DOHH2 (cell line): ENCODE data around the gene ADARB1.

Experiments
- H3F3A ChIP-seq: fragments of 200-600 bp; sonication (generic), shearing (Covaris generic); 2 replicates; pipeline ENCODE4 v1.6.0; 2016; ENCODE audit warnings: antibody characterized with exemption, mild to moderate bottlenecking; ENCODE audit not compliant: control insufficient read depth, insufficient read depth
- H3K27ac ChIP-seq: fragments of 200-600 bp; sonication (generic); 2 replicates; pipeline ENCODE4 v1.5.1; 2014; ENCODE audit warnings: low read depth, mild to moderate bottlenecking, low read length, moderate library complexity
- H3K27me3 ChIP-seq: fragments of 200-600 bp; sonication (generic); 2 replicates; pipeline ENCODE4 v1.6.1; 2014; ENCODE audit warnings: mild to moderate bottlenecking, low read length, mixed read lengths; ENCODE audit not compliant: control insufficient read depth
- H3K36me3 ChIP-seq: fragments of 200-600 bp; sonication (generic); 2 replicates; pipeline ENCODE4 v1.6.1; 2014; ENCODE audit warnings: mild to moderate bottlenecking, low read length, moderate library complexity, mixed read lengths; ENCODE audit not compliant: control insufficient read depth
- H3K4me1 ChIP-seq: fragments of 200-600 bp; sonication (generic); 2 replicates; pipeline ENCODE4 v1.6.1; 2014; ENCODE audit warnings: mild to moderate bottlenecking, low read length, mixed read lengths; ENCODE audit not compliant: control insufficient read depth
- H3K4me2 ChIP-seq: fragments of 200-600 bp; sonication (generic); 2 replicates; pipeline ENCODE4 v1.6.0; 2014; ENCODE audit warnings: mild to moderate bottlenecking, low read length, moderate library complexity
- H3K4me3 ChIP-seq: fragments of 200-600 bp; sonication (generic); 2 replicates; pipeline ENCODE4 v1.5.1; 2014; ENCODE audit warnings: mild to moderate bottlenecking, low read length, mixed read lengths
- H3K79me2 ChIP-seq: fragments of 200-600 bp; sonication (generic); 2 replicates; pipeline ENCODE4 v1.6.1; 2014; ENCODE audit warnings: mild to moderate bottlenecking, low read length, mixed read lengths; ENCODE audit not compliant: control insufficient read depth
- H3K9me2 ChIP-seq: fragments of 200-600 bp; sonication (generic); replicated peaks from 2 replicates; pipeline ENCODE4 v1.6.1; 2014; ENCODE audit warnings: mild to moderate bottlenecking, low read length, mixed read lengths; ENCODE audit not compliant: control insufficient read depth
- H3K9me3 ChIP-seq: fragments of 200-600 bp; sonication (generic); 2 replicates; pipeline ENCODE4 v1.6.1; 2014; ENCODE audit warnings: antibody characterized with exemption, low read length, mixed read lengths; ENCODE audit not compliant: control insufficient read depth, insufficient read depth
- H4K20me1 ChIP-seq: fragments of 200-600 bp; sonication (generic); 2 replicates; pipeline ENCODE4 v1.6.0; 2014; ENCODE audit warnings: low read depth, mild to moderate bottlenecking, antibody characterized with exemption, low read length, moderate library complexity; ENCODE audit not compliant: control insufficient read depth, insufficient read depth
- EZH2phosphoT487 ChIP-seq: fragments of 200-600 bp; sonication (generic); IDR thresholded peaks from 2 replicates; pipeline ENCODE4 v1.6.1; 2017; ENCODE audit warnings: borderline replicate concordance, mild to moderate bottlenecking, antibody characterized with exemption, low read length, moderate library complexity, mixed read lengths
- TF ChIP-seq, protein P1 (sequence below): fragments of 200-600 bp; sonication (generic); IDR thresholded peaks from one replicate; pipeline ENCODE4 v1.5.1; 2014; ENCODE audit warnings: antibody characterized with exemption, mild to moderate bottlenecking, low read depth, low read length; ENCODE audit not compliant: poor library complexity, severe bottlenecking

Gene ADARB1

DNA sequence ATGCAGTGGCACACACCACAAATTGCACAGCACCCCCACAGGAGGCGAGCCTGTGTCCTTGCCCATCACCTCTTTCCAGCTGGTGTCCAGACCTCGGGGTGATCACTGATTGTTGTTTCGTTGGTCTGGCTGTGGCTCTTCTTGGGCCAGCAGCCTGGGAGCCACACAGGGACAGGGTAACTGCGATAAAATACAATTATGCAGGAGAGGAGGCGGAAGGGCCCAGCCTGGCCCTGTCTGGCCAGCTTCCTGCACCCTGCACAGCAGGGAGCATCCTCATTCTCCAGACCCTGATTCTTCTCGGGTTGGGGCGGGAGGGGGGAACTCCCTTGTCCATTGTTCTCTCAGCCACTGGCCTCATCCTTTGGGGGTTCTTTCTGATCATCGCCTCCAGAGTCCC is 83.6 kb downstream of the ADARB1 start:
- TF ChIP-seq, protein P1, sequence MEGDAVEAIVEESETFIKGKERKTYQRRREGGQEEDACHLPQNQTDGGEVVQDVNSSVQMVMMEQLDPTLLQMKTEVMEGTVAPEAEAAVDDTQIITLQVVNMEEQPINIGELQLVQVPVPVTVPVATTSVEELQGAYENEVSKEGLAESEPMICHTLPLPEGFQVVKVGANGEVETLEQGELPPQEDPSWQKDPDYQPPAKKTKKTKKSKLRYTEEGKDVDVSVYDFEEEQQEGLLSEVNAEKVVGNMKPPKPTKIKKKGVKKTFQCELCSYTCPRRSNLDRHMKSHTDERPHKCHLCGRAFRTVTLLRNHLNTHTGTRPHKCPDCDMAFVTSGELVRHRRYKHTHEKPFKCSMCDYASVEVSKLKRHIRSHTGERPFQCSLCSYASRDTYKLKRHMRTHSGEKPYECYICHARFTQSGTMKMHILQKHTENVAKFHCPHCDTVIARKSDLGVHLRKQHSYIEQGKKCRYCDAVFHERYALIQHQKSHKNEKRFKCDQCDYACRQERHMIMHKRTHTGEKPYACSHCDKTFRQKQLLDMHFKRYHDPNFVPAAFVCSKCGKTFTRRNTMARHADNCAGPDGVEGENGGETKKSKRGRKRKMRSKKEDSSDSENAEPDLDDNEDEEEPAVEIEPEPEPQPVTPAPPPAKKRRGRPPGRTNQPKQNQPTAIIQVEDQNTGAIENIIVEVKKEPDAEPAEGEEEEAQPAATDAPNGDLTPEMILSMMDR = no peak
- TF ChIP-seq EZH2phosphoT487 = no peak

DNA sequence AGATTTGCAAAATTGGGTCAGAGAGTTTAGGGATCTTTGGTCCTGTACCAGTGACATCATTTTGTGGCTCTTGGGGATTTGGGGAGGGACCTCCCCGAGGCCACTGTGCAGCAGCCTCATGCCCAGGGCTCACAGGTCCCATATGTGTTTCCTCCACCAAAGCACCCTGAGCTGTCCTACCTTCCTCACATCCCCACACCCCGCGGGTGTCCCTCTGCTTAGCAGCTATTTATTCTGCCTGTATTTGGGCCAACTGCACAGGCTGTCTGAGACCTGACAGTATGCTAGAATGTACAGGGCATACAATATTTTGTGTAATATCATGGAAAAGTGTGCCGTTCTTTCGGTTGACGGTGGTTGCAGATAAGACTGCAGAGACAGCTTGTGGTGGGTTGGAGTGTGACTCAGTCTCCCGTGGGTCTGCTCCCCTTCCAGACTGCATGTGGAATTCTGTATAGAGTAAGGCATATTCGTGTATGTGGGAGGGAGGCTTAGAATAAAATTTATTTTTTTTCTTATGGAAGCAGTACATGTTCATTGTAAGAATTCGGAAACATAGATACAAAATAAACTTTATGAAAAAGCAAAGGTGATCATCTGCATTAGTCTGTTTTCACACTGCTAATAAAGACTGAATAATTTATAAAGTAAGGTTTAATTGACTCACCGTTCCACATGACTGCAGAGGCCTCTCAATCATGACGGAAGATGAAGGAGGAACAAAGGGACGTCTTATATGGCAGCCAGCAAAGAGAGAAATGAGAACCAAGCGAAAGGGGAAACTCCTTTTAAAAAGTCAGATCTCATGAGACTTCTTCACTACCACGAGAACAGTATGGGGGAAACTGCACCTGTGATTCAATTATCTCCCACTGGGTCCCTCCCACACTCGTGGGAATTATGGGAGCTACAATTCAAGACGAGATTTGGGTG is 84.4 kb downstream of the ADARB1 start:
- Histone ChIP-seq H3F3A (no peaks in the 10 kb centered on the region), H3K4me2 (no peak overlapping the region), H3K4me1 (no peaks in the 10 kb centered on the region), H3K9me3 (no peaks in the 10 kb centered on the region), H3K27me3 (peaks cover 3% of the 10 kb centered on the region), H3K9me2 (no peaks in the 10 kb centered on the region), H4K20me1 (no peaks in the 10 kb centered on the region), H3K4me3 (no peak overlapping the region), H3K27ac (no peak overlapping the region), H3K36me3 (no peaks in the 10 kb centered on the region), H3K79me2 (no peaks in the 10 kb centered on the region)
- TF ChIP-seq, protein P1 = no peak
- no peak for TF ChIP-seq EZH2phosphoT487

More for the DNA sequence above, 83.6 kb downstream of the ADARB1 start:
- Histone ChIP-seq H3K27me3 (peaks cover 9% of the 10 kb centered on the region), H4K20me1 (no peaks in the 10 kb centered on the region), H3K36me3 (no peaks in the 10 kb centered on the region), H3F3A (no peaks in the 10 kb centered on the region), H3K9me2 (no peaks in the 10 kb centered on the region), H3K27ac (no peak overlapping the region), H3K4me1 (no peaks in the 10 kb centered on the region), H3K9me3 (no peaks in the 10 kb centered on the region), H3K4me3 (no peak overlapping the region), H3K4me2 (no peak overlapping the region), H3K79me2 (no peaks in the 10 kb centered on the region)

DNA sequence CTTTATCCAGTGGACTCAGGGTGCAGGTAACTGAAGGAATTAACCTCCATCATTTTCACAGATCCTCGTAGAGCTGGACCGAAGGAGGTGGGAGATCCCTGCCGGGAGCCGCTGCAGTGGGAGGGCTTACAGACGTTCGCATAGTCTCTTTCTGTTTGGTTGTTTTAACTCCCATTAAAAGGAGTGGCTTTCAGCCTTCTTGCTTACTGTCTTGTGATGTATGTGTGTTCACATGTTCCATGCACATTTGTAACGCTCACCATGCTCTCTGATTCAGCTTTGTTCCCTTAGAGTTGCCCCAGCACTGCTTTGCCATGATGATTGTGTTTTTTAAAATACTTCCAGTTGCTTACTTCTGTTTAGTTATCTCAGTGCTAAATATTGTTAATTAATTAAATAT is 85.8 kb downstream of the ADARB1 start:
- no peak overlapping the region for H3K27ac ChIP-seq
- H3K27me3 ChIP-seq = no peaks in the 10 kb centered on the region
- H3K4me1 ChIP-seq = no peaks in the 10 kb centered on the region
- no peaks in the 10 kb centered on the region for H4K20me1 ChIP-seq
- H3K9me3 ChIP-seq = no peaks in the 10 kb centered on the region
- TF ChIP-seq, protein P1 = no peak
- TF ChIP-seq EZH2phosphoT487 = no peak
- H3K4me3 ChIP-seq = no peak overlapping the region
- H3K36me3 ChIP-seq = no peaks in the 10 kb centered on the region
- no peaks in the 10 kb centered on the region for H3K9me2 ChIP-seq
- H3K79me2 ChIP-seq = no peaks in the 10 kb centered on the region
- no peaks in the 10 kb centered on the region for H3F3A ChIP-seq
- no peak overlapping the region for H3K4me2 ChIP-seq
